Thymus (tissue), 14 donors: ENCODE measurements around the gene NUPR2. TPM values are rescaled to one million over a fixed set of nuclear protein-coding genes. Genes with fewer than 3 reads are reported as not detected.
"Not testable (repeated sequence)": the region's sequence is repeated elsewhere in the genome, so short reads cannot be mapped to it uniquely, and the experiment has no call there.

Source experiments
- DNase-seq, 9 donors: peaks; one replicate each; pipeline ENCODE4 v3.0.0-alpha.2; 2013; ENCODE audit warnings: low spot score in 9 of 9, low read depth in 6 of 9, missing footprints in 1 of 9
- H3K27ac ChIP-seq, 2 donors: one replicate each; pipeline ENCODE4 v1.5.1; 2013; ENCODE audit warnings: control low read depth in 1 of 2, low read depth in 1 of 2, low read length in 1 of 2, mild to moderate bottlenecking in 1 of 2, moderate library complexity in 1 of 2
- H3K27me3 ChIP-seq, 2 donors: one replicate each; pipeline ENCODE4 v1.5.1; 2013; ENCODE audit warnings: low read length in 1 of 2; ENCODE audit not compliant: control insufficient read depth in 2 of 2, insufficient read depth in 1 of 2
- H3K36me3 ChIP-seq, 2 donors: one replicate each; pipeline ENCODE4 v1.5.1; 2013; ENCODE audit warnings: low read length in 1 of 2, mild to moderate bottlenecking in 1 of 2, moderate library complexity in 1 of 2; ENCODE audit not compliant: control insufficient read depth in 2 of 2, insufficient read depth in 2 of 2
- H3K4me1 ChIP-seq, 2 donors: one replicate each; pipeline ENCODE4 v1.5.1; 2013; ENCODE audit warnings: low read length in 2 of 2; ENCODE audit not compliant: control insufficient read depth in 2 of 2, insufficient read depth in 2 of 2
- H3K4me3 ChIP-seq, 2 donors: one replicate each; pipeline ENCODE4 v1.5.1; 2013; ENCODE audit warnings: low read length in 2 of 2, control low read depth in 1 of 2, mild to moderate bottlenecking in 1 of 2
- H3K9me3 ChIP-seq, 2 donors: one replicate each; pipeline ENCODE4 v1.5.1; 2013; ENCODE audit warnings: low read length in 1 of 2, mild to moderate bottlenecking in 1 of 2; ENCODE audit not compliant: control insufficient read depth in 2 of 2, insufficient read depth in 1 of 2
- WGBS: extraction: QIAGEN DNeasy Blood & Tissue Kit; methylation state at CpG from one replicate; pipeline ENCODE4 v1.1.7; 2013; 5-methylcytosine and 5-hydroxymethylcytosine counted together
- long read RNA-seq, 10 donors: transcript quantifications; one replicate each; lab custom pipeline, GENCODE V29; 2026
- polyA plus RNA-seq: library from polyadenylated mRNA; stranded (reverse); fragments of 200-250 nt; gene quantifications from one replicate; pipeline ENCODE4 v1.2.3, GENCODE V29; 2013
- total RNA-seq: library from RNA; stranded (reverse); fragments of 120-200 nt; gene quantifications from one replicate; pipeline ENCODE4 v1.2.4, GENCODE V29; 2013
- donor health status: healthy.

The NUPR2 gene, protein sequence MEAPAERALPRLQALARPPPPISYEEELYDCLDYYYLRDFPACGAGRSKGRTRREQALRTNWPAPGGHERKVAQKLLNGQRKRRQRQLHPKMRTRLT
- total RNA-seq (0.38 TPM), polyA plus RNA-seq (0.75 TPM)
- long read RNA-seq, donor 1, result 0 reads
- long read RNA-seq, donor 2, result 0 reads
- long read RNA-seq, donor 3, result 0 reads
- long read RNA-seq, donor 4, result 0 reads
- long read RNA-seq, donor 5, transcript NUPR2-201 (2 exons, 603 nt), result major isoform, 6 of 6 reads
- long read RNA-seq, donor 5, partial matches to known transcripts, result 0 of 6 reads
- long read RNA-seq, donor 5, other reads (novel, unspliced or antisense), result 0 of 6 reads
- long read RNA-seq, donor 6, result 0 reads
- long read RNA-seq, donor 7, result 0 reads
- long read RNA-seq, donor 8, result 0 reads
- long read RNA-seq, donor 9, partial matches to known transcripts, result 0 of 1 reads
- long read RNA-seq, donor 9, other reads (novel, unspliced or antisense), result 0 of 1 reads
- long read RNA-seq, donor 10, partial matches to known transcripts, result 0 of 1 reads
- long read RNA-seq, donor 10, other reads (novel, unspliced or antisense), result 0 of 1 reads

DNA sequence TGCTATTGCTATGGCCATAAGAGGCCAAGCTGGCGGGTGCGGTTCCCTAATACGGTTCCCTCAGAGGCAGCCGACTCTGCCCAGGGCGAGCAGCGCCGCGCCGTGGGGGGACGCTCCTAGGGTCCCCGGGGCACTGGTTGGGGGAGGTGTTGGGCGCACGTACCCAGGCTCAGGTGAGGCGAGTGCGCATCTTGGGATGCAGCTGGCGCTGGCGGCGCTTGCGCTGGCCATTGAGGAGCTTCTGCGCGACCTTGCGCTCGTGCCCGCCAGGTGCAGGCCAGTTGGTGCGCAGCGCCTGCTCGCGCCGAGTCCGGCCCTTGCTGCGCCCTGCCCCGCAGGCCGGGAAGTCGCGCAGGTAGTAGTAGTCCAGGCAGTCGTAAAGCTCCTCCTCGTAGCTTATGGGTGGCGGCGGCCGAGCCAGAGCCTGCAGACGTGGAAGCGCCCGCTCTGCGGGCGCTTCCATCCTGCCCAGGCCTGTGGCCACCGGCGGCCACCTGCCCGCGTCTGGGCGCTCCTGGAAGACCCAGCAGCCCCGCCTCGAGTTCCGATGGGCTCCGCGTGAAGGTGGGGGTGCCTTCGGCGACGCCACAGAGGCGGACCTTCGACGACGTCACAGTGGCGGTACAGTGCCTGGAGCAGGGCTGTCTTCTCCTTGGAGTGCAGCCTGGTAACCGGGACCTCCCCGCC, at the start of gene NUPR2:
TSS of gene NUPR2 (minus strand) at position 566 of the 687 bp plus-strand sequence. CDS start at position 463, 103 bp downstream.
- no peak for DNase-seq
- Histone ChIP-seq H3K4me1 (no peaks in the 10 kb centered on the region), H3K9me3 (peaks cover 0 to 2% of the 10 kb centered on the region in 2 donors), H3K36me3 (no peaks in the 10 kb centered on the region), H3K27me3 (peaks cover 4 to 26% of the 10 kb centered on the region in 2 donors), H3K4me3 (no peak within 1 kb of the TSS), H3K27ac (no peak within 1 kb of the TSS)
- 12% methylated on average over 65 of the region's 65 CpGs for WGBS

DNA sequence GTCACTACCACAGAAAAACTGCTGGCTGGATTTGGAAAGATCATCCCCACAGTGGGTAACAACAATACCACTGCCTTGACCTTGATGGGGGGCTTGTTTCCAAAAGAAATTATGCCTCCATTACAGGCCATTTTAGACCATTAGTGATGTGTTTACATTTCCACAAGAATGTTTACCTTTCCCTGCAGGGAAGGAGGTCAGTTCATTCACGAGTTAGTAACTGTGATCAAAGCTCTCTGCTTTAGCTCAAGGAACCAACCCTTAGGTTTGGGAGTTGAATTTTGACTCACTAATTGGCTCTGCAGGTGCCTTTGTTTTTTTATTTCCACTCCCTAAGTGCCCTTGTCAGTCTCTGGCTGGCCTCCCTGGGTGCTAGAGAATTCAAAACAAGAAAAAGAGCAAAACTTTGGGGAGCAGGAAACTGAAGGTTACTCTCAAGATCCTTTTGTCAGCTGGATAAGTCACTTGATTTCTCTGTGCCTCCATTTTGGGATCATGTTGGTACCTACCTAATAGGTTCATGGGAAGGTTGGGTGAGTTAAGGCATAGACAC, 41.1 kb upstream of the NUPR2 start:
- WGBS, result 5% methylated on average over 1 of the region's 1 CpG
- Histone ChIP-seq H3K27me3 (no peaks in the 10 kb centered on the region), H3K9me3 (peaks cover 0 to 10% of the 10 kb centered on the region in 2 donors), H3K27ac (no peak overlapping the region), H3K4me3 (no peak overlapping the region), H3K4me1 (no peaks in the 10 kb centered on the region), H3K36me3 (no peaks in the 10 kb centered on the region)
- DNase-seq, result no peak

DNA sequence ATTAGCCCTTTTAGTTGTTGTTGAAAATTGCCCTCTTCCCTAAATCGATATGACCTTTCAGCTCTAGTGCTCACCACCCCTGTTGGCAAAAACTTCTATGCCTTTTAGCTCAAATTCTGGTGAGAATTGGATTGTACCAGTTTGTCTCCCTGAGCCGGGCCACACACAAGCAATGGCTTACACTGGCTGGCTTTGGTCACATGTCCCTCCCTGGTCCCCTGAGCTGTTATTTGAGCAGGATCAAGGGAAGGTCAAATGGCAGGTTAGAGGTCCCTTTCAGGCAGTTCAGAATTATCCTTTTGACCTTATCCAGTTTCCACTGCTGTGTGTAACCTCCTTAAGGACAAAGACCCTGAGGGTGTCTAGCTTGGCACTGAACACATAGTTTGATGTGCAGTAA, 14.8 kb upstream of the NUPR2 start:
- H3K36me3 ChIP-seq, H3K9me3 ChIP-seq, H3K4me3 ChIP-seq, H3K27ac ChIP-seq, DNase-seq, H3K27me3 ChIP-seq, H3K4me1 ChIP-seq: not testable (repeated sequence)
- 86% methylated on average over 2 of the region's 2 CpGs for WGBS

DNA sequence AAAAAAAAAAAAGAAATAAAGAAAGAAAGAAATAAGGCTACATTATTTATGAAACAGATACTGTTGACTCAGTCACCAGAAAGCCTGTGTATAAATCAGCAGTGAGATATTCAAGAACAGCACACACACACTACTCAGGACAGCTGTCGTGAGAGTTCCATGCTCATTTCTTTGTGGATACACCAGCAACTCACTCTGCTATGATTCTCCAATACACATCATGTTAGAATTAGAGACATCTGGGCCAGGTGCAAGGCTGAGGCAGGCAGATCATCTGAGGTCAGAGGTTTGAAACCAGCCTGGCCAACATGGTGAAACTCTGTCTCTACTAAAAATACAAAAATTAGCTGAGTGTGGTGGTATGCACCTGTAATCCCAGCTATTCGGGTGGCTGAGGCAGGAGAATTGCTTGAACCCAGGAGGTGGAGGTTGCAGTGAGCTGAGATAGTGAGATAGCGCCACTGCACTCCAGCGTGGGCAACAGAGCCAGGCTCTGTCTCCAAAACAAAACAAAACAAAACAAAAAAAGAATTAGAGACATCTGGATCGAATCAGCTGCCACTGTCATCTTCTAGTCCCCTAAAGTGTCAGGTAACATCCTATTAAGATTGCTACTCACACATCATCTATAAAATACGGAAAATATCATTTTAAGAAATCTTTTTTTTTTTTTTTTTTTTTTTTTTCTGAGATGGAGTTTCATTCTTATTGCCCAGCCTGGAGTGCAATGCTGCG, 11.2 kb upstream of the NUPR2 start:
- no peak overlapping the region for H3K4me3 ChIP-seq
- no peaks in the 10 kb centered on the region for H3K36me3 ChIP-seq
- H3K27ac ChIP-seq, result no peak overlapping the region
- DNase-seq, result no peak
- H3K4me1 ChIP-seq, result no peaks in the 10 kb centered on the region
- no peaks in the 10 kb centered on the region for H3K9me3 ChIP-seq
- H3K27me3 ChIP-seq, result no peaks in the 10 kb centered on the region
- WGBS, result 86% methylated on average over 7 of the region's 7 CpGs

DNA sequence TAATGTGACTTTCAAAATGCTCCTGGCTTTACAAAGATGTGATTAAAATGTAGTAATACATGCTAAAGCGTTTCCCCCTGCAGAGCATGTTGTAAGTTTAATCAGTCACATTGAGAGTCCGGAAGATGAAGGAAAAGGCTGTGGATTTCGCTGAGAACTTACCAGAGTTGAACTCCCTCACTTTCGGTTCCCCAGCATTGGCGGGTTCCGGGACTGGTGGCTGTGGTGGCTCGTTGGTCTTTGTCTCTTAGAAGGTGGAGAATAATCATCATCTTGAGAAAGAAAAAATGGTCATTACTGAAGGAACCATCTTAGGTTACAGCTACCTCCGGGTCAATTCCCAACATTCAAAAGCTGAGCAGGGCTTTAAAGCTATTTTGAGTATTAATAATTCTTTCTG, 9.6 kb upstream of the NUPR2 start:
- Histone ChIP-seq H3K4me3 (no peak overlapping the region), H3K4me1 (no peaks in the 10 kb centered on the region), H3K27ac (no peak overlapping the region), H3K9me3 (no peaks in the 10 kb centered on the region), H3K27me3 (no peaks in the 10 kb centered on the region), H3K36me3 (no peaks in the 10 kb centered on the region)
- DNase-seq, result no peak
- 89% methylated on average over 8 of the region's 8 CpGs for WGBS

DNA sequence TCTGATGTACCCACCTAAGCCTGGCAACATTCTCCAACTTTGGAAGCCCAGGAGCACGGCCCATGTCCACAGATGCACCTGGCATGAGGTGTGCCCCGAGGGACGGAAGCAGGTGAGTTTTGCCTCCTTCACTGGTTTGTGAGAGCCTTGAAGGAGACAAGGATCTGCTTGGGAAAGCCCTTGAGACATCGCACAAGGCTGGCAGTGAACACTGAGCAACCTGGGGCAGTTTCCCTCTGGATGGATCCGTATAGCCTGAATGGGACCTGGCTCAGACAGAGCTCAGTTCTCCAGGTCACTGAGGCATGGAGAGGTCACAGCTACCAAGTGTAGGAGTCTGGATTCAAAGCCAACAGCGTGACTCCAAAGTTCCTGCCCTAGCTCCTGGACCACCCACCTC, 8.8 kb upstream of the NUPR2 start:
- Histone ChIP-seq H3K27ac (no peak overlapping the region), H3K9me3 (no peaks in the 10 kb centered on the region), H3K4me3 (no peak overlapping the region), H3K27me3 (no peaks in the 10 kb centered on the region), H3K4me1 (no peaks in the 10 kb centered on the region), H3K36me3 (no peaks in the 10 kb centered on the region)
- DNase-seq, result no peak
- 76% methylated on average over 6 of the region's 6 CpGs for WGBS

DNA sequence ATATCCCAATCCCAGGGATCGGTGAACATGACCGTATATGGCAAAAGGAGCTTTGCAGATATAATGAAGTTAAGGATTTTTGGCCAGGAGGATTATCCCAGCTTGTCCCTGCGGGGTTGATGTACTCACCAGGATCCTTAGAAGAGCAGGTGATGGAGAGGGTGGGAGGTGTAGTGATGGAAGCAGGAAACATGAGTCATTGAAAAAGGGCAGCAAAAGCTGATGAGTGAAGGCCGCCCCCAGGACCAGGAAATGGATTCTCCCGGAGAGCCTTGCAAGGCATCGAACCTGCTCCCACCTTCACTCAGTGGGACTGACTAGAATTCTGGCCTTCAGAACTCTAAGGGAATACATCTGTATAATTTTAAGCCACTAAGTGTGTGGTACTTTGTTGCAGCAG, 5.2 kb upstream of the NUPR2 start:
- H3K36me3 ChIP-seq, result no peaks in the 10 kb centered on the region
- H3K4me3 ChIP-seq, result no peak overlapping the region
- no peak overlapping the region for H3K27ac ChIP-seq
- DNase-seq, result no peak
- WGBS, result 93% methylated on average over 6 of the region's 6 CpGs
- H3K4me1 ChIP-seq, result no peaks in the 10 kb centered on the region
- H3K9me3 ChIP-seq, result no peaks in the 10 kb centered on the region
- peaks cover 0 to 11% of the 10 kb centered on the region in 2 donors for H3K27me3 ChIP-seq

DNA sequence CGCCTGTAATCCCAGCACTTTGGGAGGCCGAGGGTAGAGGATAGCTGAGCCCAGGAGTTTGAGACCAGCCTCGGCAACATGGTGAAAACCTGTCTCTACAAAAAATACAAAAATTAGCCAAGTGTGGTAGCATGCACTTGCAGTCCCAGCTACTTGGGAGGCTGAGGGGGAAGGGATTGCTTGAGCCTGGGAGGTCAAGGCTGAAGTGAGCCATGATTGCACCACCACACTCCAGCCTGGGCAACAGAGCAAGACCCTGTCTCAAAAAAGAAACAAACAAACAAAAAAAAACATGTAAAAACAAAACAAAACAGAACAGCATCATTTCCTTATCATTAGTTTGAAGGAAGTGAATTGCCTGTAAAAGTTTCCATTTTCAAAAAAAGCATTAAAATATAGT, 4.0 kb downstream of the NUPR2 start:
- H3K4me1 ChIP-seq, H3K36me3 ChIP-seq, DNase-seq, H3K27ac ChIP-seq, H3K9me3 ChIP-seq, H3K4me3 ChIP-seq: not testable (repeated sequence)
- H3K27me3 ChIP-seq, result peaks cover 4 to 23% of the 10 kb centered on the region in 2 donors
- WGBS, result 99% methylated on average over 3 of the region's 3 CpGs
